Measurements from ENCODE around the gene NDEL1.

NDEL1 gene

DNA sequence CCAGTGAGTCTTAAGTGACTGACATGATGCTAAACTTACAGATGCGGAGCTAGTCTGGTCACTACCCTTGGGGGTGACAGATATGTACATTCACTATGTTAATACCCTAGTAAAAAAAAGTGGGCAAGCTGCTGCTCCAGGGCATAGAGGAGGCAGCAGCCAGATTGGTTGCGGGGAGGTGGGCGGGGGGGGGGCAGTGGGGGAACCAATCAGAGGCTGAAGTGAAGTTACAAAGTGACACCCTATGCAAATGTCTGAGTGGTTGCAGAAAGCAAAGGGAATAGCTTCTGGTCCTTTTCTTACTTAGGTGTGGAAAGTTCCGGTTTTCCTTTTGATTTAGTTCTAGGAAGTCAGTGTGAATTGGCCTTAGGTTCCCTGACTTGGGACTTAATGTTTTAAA, 12.1 kb downstream of the NDEL1 start:
- DNase-seq, result no peak
- no peak for TF ChIP-seq EZH2 (IDR thresholded peaks at IDR 0.05; ENCODE audit: borderline replicate concordance, low read depth, low read length, severe bottlenecking)
- TF ChIP-seq, protein P1, sequence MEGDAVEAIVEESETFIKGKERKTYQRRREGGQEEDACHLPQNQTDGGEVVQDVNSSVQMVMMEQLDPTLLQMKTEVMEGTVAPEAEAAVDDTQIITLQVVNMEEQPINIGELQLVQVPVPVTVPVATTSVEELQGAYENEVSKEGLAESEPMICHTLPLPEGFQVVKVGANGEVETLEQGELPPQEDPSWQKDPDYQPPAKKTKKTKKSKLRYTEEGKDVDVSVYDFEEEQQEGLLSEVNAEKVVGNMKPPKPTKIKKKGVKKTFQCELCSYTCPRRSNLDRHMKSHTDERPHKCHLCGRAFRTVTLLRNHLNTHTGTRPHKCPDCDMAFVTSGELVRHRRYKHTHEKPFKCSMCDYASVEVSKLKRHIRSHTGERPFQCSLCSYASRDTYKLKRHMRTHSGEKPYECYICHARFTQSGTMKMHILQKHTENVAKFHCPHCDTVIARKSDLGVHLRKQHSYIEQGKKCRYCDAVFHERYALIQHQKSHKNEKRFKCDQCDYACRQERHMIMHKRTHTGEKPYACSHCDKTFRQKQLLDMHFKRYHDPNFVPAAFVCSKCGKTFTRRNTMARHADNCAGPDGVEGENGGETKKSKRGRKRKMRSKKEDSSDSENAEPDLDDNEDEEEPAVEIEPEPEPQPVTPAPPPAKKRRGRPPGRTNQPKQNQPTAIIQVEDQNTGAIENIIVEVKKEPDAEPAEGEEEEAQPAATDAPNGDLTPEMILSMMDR (IDR thresholded peaks at IDR 0.05; ENCODE audit: borderline replicate concordance, extremely low read depth, low read length, poor library complexity, severe bottlenecking), result no peak
- H3K4me2 ChIP-seq (ENCODE audit: insufficient read depth, low read length), result no peak overlapping the region
- H2AFZ ChIP-seq (ENCODE audit: low read depth, low read length), result no peak overlapping the region
- no peaks in the 10 kb centered on the region for H3K4me1 ChIP-seq (ENCODE audit: insufficient read depth, low read length)
- H3K4me3 ChIP-seq (ENCODE audit: low read depth in 1 of 2, low read length in 2 of 2), result no peak overlapping the region
- peaks cover 81% of the 10 kb centered on the region for H3K36me3 ChIP-seq (ENCODE audit: insufficient read depth, low read length)
- H3K9me3 ChIP-seq (ENCODE audit: insufficient read depth, low read length, severe bottlenecking), result no peaks in the 10 kb centered on the region
- no peak overlapping the region for H3K9ac ChIP-seq (ENCODE audit: low read depth, low read length)
- peaks cover 10% of the 10 kb centered on the region; the same call in 1 of the 2 replicates for H4K20me1 ChIP-seq (ENCODE audit: insufficient read depth, low read length)
- H3K27ac ChIP-seq (ENCODE audit: low read length), result no peak overlapping the region
- no peak for ATAC-seq (ENCODE audit: insufficient read depth, low read depth)
- H3K27me3 ChIP-seq (ENCODE audit: insufficient read depth, low read length, poor library complexity), result no peaks in the 10 kb centered on the region
- H3K79me2 ChIP-seq (ENCODE audit: insufficient read depth, low read length), result peaks cover 12% of the 10 kb centered on the region

DNA sequence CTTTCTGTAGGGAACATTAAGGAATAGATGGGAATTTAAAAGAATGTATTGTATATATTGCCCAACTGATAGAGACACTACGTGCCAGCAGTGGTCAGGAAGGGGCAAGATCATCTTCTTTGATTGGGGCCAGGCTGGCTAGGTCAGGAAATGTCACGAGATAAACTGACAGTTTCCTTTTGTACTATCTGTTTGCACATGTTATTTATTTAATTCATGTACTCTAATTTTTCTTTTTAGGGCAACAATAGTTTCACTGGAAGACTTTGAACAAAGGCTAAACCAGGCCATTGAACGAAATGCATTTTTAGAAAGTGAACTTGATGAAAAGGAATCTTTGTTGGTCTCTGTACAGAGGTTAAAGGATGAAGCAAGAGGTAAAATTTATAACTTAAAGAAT, 12.6 kb downstream of the NDEL1 start:
- H3K9me3 ChIP-seq (ENCODE audit: insufficient read depth, low read length, severe bottlenecking), result no peaks in the 10 kb centered on the region
- no peak for ATAC-seq (ENCODE audit: insufficient read depth, low read depth)
- H3K9ac ChIP-seq (ENCODE audit: low read depth, low read length), result no peak overlapping the region
- H3K4me1 ChIP-seq (ENCODE audit: insufficient read depth, low read length), result no peaks in the 10 kb centered on the region
- TF ChIP-seq EZH2 (IDR thresholded peaks at IDR 0.05; ENCODE audit: borderline replicate concordance, low read depth, low read length, severe bottlenecking), result no peak
- TF ChIP-seq, protein P1 (IDR thresholded peaks at IDR 0.05; ENCODE audit: borderline replicate concordance, extremely low read depth, low read length, poor library complexity, severe bottlenecking), result no peak
- DNase-seq, result no peak
- no peaks in the 10 kb centered on the region for H3K27me3 ChIP-seq (ENCODE audit: insufficient read depth, low read length, poor library complexity)
- H3K79me2 ChIP-seq (ENCODE audit: insufficient read depth, low read length), result peaks cover 7% of the 10 kb centered on the region
- H3K36me3 ChIP-seq (ENCODE audit: insufficient read depth, low read length), result peaks cover 83% of the 10 kb centered on the region
- no peak overlapping the region for H2AFZ ChIP-seq (ENCODE audit: low read depth, low read length)
- H3K4me3 ChIP-seq (ENCODE audit: low read depth in 1 of 2, low read length in 2 of 2), result no peak overlapping the region
- H3K27ac ChIP-seq (ENCODE audit: low read length), result no peak overlapping the region
- no peak overlapping the region for H3K4me2 ChIP-seq (ENCODE audit: insufficient read depth, low read length)
- H4K20me1 ChIP-seq (ENCODE audit: insufficient read depth, low read length), result peaks cover 6% of the 10 kb centered on the region; the same call in 1 of the 2 replicates

DNA sequence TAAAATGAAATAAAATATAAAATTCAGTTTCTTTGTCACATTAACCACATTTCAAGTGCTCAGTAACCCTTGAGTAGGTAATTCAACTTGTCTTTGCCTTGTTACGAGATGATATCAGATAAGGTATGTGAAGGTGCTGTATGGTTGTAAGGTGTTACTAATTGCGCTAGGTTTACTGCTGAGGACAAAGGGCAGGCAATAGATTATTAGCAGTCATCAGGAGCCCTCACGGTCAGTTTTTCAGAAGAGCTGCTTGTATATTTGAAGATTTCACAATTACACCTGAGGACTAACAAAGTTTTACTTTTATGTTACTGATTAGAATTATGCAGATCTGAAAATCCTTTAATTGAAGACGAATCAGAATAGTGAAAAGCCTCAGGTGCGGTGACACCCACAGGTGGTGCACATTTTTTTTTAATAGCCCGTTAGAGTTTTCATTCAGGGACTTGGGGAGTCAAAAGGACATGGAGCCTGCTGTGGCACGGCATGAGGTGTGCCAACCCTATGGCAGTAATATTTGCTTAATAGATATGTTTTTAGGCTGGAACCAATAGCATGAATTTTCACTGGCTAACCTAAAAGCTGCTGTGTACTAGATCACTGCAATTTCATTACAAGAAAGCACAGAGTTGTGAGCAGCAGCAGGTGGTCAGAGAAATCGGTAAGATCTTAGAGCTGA, 16.4 kb downstream of the NDEL1 start:
- H3K27me3 ChIP-seq (ENCODE audit: insufficient read depth, low read length, poor library complexity), result no peaks in the 10 kb centered on the region
- ATAC-seq (ENCODE audit: insufficient read depth, low read depth) (no peak), DNase-seq (no peak)
- no peak overlapping the region for H3K27ac ChIP-seq (ENCODE audit: low read length)
- H3K4me2 ChIP-seq (ENCODE audit: insufficient read depth, low read length), result no peak overlapping the region
- H3K4me3 ChIP-seq (ENCODE audit: low read depth in 1 of 2, low read length in 2 of 2), result no peak overlapping the region
- H3K79me2 ChIP-seq (ENCODE audit: insufficient read depth, low read length), result no peaks in the 10 kb centered on the region
- no peaks in the 10 kb centered on the region for H3K4me1 ChIP-seq (ENCODE audit: insufficient read depth, low read length)
- H3K9ac ChIP-seq (ENCODE audit: low read depth, low read length), result no peak overlapping the region
- no peaks in the 10 kb centered on the region for H4K20me1 ChIP-seq (ENCODE audit: insufficient read depth, low read length)
- TF ChIP-seq EZH2 (IDR thresholded peaks at IDR 0.05; ENCODE audit: borderline replicate concordance, low read depth, low read length, severe bottlenecking), result no peak
- TF ChIP-seq, protein P1 (IDR thresholded peaks at IDR 0.05; ENCODE audit: borderline replicate concordance, extremely low read depth, low read length, poor library complexity, severe bottlenecking), result no peak
- no peak overlapping the region for H2AFZ ChIP-seq (ENCODE audit: low read depth, low read length)
- no peaks in the 10 kb centered on the region for H3K9me3 ChIP-seq (ENCODE audit: insufficient read depth, low read length, severe bottlenecking)
- peaks cover 81% of the 10 kb centered on the region for H3K36me3 ChIP-seq (ENCODE audit: insufficient read depth, low read length)

All from DND-41 (cell line).